PC-9 (cell line): ENCODE data around the gene BAIAP2.

Experiments
- EZH2 ChIP-seq: fragments of 200-600 bp; sonication (generic); IDR thresholded peaks from 2 replicates; pipeline ENCODE4 v1.8.0; 2017; ENCODE audit warnings: antibody characterized with exemption, low read depth
- TF ChIP-seq, protein P1 (sequence below): fragments of 200-600 bp; sonication (generic); conservative IDR thresholded peaks from 2 replicates; pipeline ENCODE4 v1.6.1; 2017; ENCODE audit warnings: mixed run types, antibody characterized with exemption, mild to moderate bottlenecking, moderate library complexity

DNA sequence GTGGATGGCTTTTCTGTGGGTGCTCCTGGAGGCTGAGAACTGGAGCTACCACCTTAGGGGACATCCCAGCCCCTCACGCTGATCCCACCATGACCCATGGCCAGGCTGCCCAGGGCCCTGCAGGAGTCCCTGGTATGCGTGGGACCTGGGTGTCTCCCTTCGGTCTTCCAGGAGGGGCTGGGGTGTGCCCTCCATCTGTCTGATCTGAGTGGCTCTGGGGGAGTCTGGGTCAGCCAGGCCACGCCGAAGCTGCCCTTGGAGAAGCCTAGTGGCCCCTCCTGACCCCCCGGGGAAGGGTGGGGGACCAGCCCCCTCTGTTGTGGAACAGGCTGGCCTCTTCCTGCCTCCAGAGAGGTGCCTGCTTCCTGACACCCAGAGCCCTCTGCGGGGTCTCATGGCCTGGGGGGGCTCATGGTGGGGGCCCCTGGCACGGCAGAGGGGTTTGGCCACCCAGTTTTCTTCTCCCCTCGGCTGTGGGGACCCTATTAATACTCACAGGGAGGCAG is 10.7 kb downstream of the BAIAP2 start:
- TF ChIP-seq, protein P1, sequence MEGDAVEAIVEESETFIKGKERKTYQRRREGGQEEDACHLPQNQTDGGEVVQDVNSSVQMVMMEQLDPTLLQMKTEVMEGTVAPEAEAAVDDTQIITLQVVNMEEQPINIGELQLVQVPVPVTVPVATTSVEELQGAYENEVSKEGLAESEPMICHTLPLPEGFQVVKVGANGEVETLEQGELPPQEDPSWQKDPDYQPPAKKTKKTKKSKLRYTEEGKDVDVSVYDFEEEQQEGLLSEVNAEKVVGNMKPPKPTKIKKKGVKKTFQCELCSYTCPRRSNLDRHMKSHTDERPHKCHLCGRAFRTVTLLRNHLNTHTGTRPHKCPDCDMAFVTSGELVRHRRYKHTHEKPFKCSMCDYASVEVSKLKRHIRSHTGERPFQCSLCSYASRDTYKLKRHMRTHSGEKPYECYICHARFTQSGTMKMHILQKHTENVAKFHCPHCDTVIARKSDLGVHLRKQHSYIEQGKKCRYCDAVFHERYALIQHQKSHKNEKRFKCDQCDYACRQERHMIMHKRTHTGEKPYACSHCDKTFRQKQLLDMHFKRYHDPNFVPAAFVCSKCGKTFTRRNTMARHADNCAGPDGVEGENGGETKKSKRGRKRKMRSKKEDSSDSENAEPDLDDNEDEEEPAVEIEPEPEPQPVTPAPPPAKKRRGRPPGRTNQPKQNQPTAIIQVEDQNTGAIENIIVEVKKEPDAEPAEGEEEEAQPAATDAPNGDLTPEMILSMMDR = no peak
- TF ChIP-seq EZH2 = no peak
